CD4-positive, CD25-positive, alpha-beta regulatory T cell (primary cell): Measurements from ENCODE around the gene OR8B4. TPM values are rescaled to one million over a fixed set of nuclear protein-coding genes. Genes with fewer than 3 reads are reported as not detected.
A peak's percentile ranks its signal among the peaks of the same experiment; 100 is the strongest.

Experiments used
- ATAC-seq, 2 donors: fragments of 150-1000 bp; cut with Tn5 transposase; one replicate each; pipeline ENCODE4 v1.10.0; 2021; ENCODE audit warnings: low read depth in 2 of 2, moderate number of reproducible peaks in 2 of 2, moderate library complexity in 1 of 2
- DNase-seq, 3 donors: peaks; one replicate each; pipeline versions ENCODE4 v3.0.0 to v3.0.0-alpha.2; 2012 to 2022; ENCODE audit warnings: mixed read lengths in 1 of 3
- H3K27ac ChIP-seq: one replicate; pipeline ENCODE4 v1.7.0; 2013; ENCODE audit warnings: mild to moderate bottlenecking, low read length; ENCODE audit not compliant: insufficient read depth, poor library complexity, severe bottlenecking
- H3K27me3 ChIP-seq: one replicate; pipeline ENCODE4 v1.7.0; 2013; ENCODE audit warnings: low read length; ENCODE audit not compliant: control insufficient read depth, insufficient read depth
- H3K36me3 ChIP-seq: one replicate; pipeline ENCODE4 v1.7.0; 2013; ENCODE audit warnings: mild to moderate bottlenecking, low read length, moderate library complexity; ENCODE audit not compliant: control insufficient read depth, insufficient read depth
- H3K4me1 ChIP-seq: 2 replicates; pipeline ENCODE4 v1.7.0; 2013; ENCODE audit warnings: mild to moderate bottlenecking, low read length; ENCODE audit not compliant: insufficient read depth, control insufficient read depth, poor library complexity, severe bottlenecking
- H3K4me3 ChIP-seq: one replicate; pipeline ENCODE4 v1.7.0; 2013; ENCODE audit warnings: low read depth, mild to moderate bottlenecking, low read length, moderate library complexity
- H3K9me3 ChIP-seq, 2 experiments: 1 replicate in 1 of 2; 2 replicates in 1 of 2; pipeline ENCODE4 v1.7.0; 2013; ENCODE audit warnings: low read length in 2 of 2, mild to moderate bottlenecking in 1 of 2, moderate library complexity in 1 of 2; ENCODE audit not compliant: control insufficient read depth in 2 of 2
- H3K27ac Mint-ChIP-seq, 3 donors: one replicate each; pipeline ENCODE4 v1.8.0; 2020 to 2022; ENCODE audit warnings: mild to moderate bottlenecking in 3 of 3, mixed read lengths in 3 of 3, moderate library complexity in 2 of 3
- H3K27me3 Mint-ChIP-seq: one replicate; pipeline ENCODE4 v1.8.0; 2022; ENCODE audit warnings: mild to moderate bottlenecking, mixed read lengths
- H3K36me3 Mint-ChIP-seq: one replicate; pipeline ENCODE4 v1.8.0; 2020; ENCODE audit warnings: mixed read lengths
- H3K4me1 Mint-ChIP-seq, 4 donors: one replicate each; pipeline ENCODE4 v1.8.0; 2020 to 2022; ENCODE audit warnings: mixed read lengths in 4 of 4, mild to moderate bottlenecking in 1 of 4
- H3K4me3 Mint-ChIP-seq, 4 donors: one replicate each; pipeline ENCODE4 v1.8.0; 2020 to 2022; ENCODE audit warnings: mild to moderate bottlenecking in 4 of 4, mixed read lengths in 4 of 4, moderate library complexity in 3 of 4
- H3K9me3 Mint-ChIP-seq, 7 donors: one replicate each; pipeline ENCODE4 v1.8.0; 2020 to 2022; ENCODE audit warnings: mixed read lengths in 7 of 7, mild to moderate bottlenecking in 3 of 7, moderate library complexity in 2 of 7
- polyA plus RNA-seq, 4 donors: library from polyadenylated mRNA; unstranded; fragments of 300-500 nt; fragmentation: Illumina TruSeq; gene quantifications; one replicate each; pipeline ENCODE4 v1.2.3, GENCODE V29; 2021
- total RNA-seq: library from RNA; stranded (reverse); gene quantifications from one replicate; pipeline ENCODE4 v1.2.3, GENCODE V29; 2022

The OR8B4 gene
- total and polyA plus RNA-seq, 5 donors from 2014 or later, result not detected

DNA sequence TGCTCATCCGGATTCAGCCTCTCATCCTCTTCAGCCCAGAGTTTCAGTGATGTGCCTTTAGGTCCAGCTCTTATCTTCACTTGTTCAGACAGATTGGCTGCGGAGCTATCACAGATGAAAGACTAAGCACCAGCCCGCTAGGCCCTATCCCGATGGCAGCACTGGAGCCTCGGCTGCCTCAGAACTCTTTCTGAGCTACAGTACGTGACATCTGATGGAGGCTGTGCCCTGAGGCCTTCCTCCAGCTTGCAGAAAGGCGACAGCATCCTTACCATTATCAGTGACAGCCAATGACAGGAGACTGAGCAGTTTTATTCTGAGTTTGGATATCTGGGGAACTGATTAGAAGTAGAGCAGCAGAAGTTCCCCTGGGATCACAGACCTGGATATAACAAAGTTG is 16.8 kb upstream of the OR8B4 start:
- no peaks in the 10 kb centered on the region for H3K36me3 ChIP-seq
- DNase-seq (no peak), ATAC-seq (no peak)
- Mint-ChIP-seq H3K4me3 (no peak overlapping the region), H3K36me3 (no peaks in the 10 kb centered on the region), H3K27me3 (peaks cover 7% of the 10 kb centered on the region), H3K4me1 (no peaks in the 10 kb centered on the region), H3K27ac (no peak overlapping the region), H3K9me3 (peaks cover 0 to 5% (median 1%) of the 10 kb centered on the region in 7 donors)
- no peak overlapping the region for H3K27ac ChIP-seq
- no peaks in the 10 kb centered on the region for H3K27me3 ChIP-seq
- H3K4me3 ChIP-seq, result no peak overlapping the region
- no peaks in the 10 kb centered on the region for H3K4me1 ChIP-seq
- H3K9me3 ChIP-seq, result no peaks in the 10 kb centered on the region

DNA sequence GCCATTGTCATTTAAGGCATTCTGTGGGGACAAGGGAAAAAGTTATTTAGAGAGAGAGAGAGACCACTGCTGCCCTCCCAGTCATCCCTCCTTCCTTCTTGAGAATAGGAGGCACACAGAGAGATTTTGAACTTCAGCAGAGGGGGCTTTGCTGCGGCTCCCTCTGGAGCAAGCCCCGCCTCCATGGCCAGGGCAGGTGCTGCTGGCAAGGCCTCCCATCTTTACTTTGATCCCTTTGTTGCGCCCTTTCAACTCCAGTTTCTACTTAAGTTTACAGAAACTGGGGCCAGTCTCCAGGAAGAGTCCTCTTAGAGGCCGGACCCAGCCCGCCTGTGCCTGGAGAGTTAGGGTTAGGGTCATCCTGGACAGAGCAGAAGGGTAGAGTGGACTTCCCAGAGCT is 16.4 kb upstream of the OR8B4 start:
- Mint-ChIP-seq H3K27me3 (peaks cover 7% of the 10 kb centered on the region), H3K9me3 (peaks cover 0 to 5% (median 1%) of the 10 kb centered on the region in 7 donors), H3K36me3 (no peaks in the 10 kb centered on the region), H3K4me3 (no peak overlapping the region), H3K4me1 (no peaks in the 10 kb centered on the region), H3K27ac (no peak overlapping the region)
- Histone ChIP-seq H3K9me3 (no peaks in the 10 kb centered on the region), H3K4me1 (no peaks in the 10 kb centered on the region), H3K27me3 (no peaks in the 10 kb centered on the region), H3K4me3 (no peak overlapping the region), H3K27ac (no peak overlapping the region), H3K36me3 (no peaks in the 10 kb centered on the region)
- no peak for DNase-seq
- ATAC-seq, result no peak

DNA sequence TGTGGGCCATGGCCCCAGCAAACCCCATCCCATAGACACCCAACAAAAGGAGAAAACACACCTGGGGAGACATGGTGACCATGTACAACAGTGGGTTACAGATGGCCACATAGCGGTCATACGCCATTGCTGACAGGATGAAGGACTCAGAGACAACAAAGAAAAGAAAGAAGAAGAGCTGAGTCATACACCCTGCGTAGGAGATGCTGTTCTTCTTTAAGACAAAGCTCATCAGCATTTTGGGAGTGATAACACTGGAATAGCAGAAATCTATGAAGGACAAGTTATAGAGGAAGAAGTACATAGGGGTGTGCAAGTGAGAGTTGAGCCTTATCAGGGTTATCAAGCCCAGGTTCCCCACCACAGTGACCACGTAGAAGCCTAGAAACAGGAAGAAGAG is 15.9 kb upstream of the OR8B4 start:
- no peaks in the 10 kb centered on the region for H3K4me1 Mint-ChIP-seq
- ATAC-seq (no peak), DNase-seq (no peak)
- H3K4me3 Mint-ChIP-seq, result no peak overlapping the region
- H3K27me3 ChIP-seq, result no peaks in the 10 kb centered on the region
- no peak overlapping the region for H3K4me3 ChIP-seq
- no peaks in the 10 kb centered on the region for H3K9me3 ChIP-seq
- H3K9me3 Mint-ChIP-seq, result peaks cover 0 to 6% (median 1%) of the 10 kb centered on the region in 7 donors
- no peak overlapping the region for H3K27ac ChIP-seq
- no peaks in the 10 kb centered on the region for H3K36me3 ChIP-seq
- no peaks in the 10 kb centered on the region for H3K36me3 Mint-ChIP-seq
- no peaks in the 10 kb centered on the region for H3K4me1 ChIP-seq
- H3K27me3 Mint-ChIP-seq, result peaks cover 7% of the 10 kb centered on the region
- H3K27ac Mint-ChIP-seq, result no peak overlapping the region

DNA sequence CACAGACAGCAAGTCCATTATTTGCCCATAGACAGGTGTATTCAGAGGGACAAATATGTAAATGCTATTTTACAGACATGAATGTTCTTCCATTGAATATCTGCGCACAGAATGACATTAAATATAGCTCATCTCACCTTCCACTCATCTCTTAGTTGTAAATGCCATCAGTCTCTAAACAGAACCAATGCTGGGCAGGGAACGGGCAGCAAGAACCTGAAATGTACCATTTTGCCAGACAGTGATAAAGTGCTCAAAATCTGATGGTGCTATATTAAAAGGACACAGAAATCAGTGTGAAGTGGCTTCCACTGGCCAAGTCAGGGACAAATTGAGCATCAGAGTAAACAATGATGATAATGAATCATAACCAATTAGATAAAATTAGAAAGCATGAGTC is 10.0 kb upstream of the OR8B4 start:
- Histone ChIP-seq H3K27ac (no peak overlapping the region), H3K4me3 (no peak overlapping the region), H3K27me3 (no peaks in the 10 kb centered on the region), H3K36me3 (no peaks in the 10 kb centered on the region), H3K4me1 (no peaks in the 10 kb centered on the region), H3K9me3 (no peaks in the 10 kb centered on the region)
- peaks cover 2% of the 10 kb centered on the region for H3K27me3 Mint-ChIP-seq
- H3K36me3 Mint-ChIP-seq, result no peaks in the 10 kb centered on the region
- peaks cover 0 to 6% (median 2%) of the 10 kb centered on the region in 7 donors for H3K9me3 Mint-ChIP-seq
- H3K4me1 Mint-ChIP-seq, result no peaks in the 10 kb centered on the region
- ATAC-seq (no peak), DNase-seq (no peak)
- no peak overlapping the region for H3K27ac Mint-ChIP-seq
- H3K4me3 Mint-ChIP-seq, result no peak overlapping the region

DNA sequence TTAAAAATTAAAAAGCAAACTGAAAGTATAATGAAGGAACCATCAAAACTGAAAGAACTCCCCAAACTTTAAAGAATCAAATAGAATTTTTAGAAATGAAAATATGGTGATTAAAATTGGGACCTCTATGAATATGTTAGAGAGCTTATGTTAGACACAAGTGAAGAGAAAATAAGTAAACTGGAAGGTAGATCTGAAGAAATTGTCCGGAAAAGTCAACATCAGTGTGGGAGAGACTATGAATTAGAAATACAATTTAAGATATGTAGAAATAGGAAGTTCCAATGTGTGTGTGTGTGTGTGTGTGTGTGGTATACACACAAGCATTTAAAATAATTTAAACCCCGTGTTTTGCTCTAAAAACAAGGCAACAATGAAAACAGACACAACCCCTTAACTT is 4.9 kb upstream of the OR8B4 start:
- DNase-seq, result no peak
- H3K4me1 ChIP-seq, result no peaks in the 10 kb centered on the region
- Mint-ChIP-seq H3K36me3 (no peaks in the 10 kb centered on the region), H3K27me3 (peaks cover 4% of the 10 kb centered on the region), H3K4me1 (no peaks in the 10 kb centered on the region), H3K9me3 (peaks cover 0 to 7% (median 5%) of the 10 kb centered on the region in 7 donors), H3K27ac (no peak overlapping the region), H3K4me3 (no peak overlapping the region)
- H3K27me3 ChIP-seq, result no peaks in the 10 kb centered on the region
- H3K4me3 ChIP-seq, result no peak overlapping the region
- ATAC-seq, result no peak
- H3K9me3 ChIP-seq, result no peaks in the 10 kb centered on the region
- no peaks in the 10 kb centered on the region for H3K36me3 ChIP-seq
- H3K27ac ChIP-seq, result no peak overlapping the region

DNA sequence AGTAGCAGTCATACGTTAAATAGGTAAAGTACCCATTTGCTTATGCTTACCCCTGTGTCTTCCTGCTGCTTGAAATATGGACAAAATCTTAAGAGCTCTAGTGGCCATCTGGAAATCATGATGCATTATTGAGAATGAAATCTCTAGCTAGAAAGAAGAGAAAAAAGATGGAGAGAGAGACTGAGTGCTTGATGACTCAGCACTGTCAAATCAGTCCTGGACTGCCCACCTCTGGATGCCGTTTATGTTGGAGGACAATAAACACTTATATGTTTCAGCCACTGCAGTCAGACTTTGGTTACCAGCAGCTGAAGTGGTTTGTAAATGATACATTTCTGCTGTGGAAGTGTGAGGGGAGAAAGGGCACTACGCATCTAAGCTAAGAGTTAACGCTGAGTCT is 3.6 kb downstream of the OR8B4 start:
- Mint-ChIP-seq H3K9me3 (peaks cover 0 to 3% (median 0%) of the 10 kb centered on the region in 7 donors), H3K4me1 (no peaks in the 10 kb centered on the region), H3K27me3 (peaks cover 10% of the 10 kb centered on the region), H3K36me3 (no peaks in the 10 kb centered on the region), H3K27ac (no peak overlapping the region), H3K4me3 (no peak overlapping the region)
- Histone ChIP-seq H3K27ac (no peak overlapping the region), H3K9me3 (no peaks in the 10 kb centered on the region), H3K36me3 (no peaks in the 10 kb centered on the region), H3K4me1 (no peaks in the 10 kb centered on the region), H3K4me3 (no peak overlapping the region), H3K27me3 (no peaks in the 10 kb centered on the region)
- ATAC-seq (no peak), DNase-seq (no peak)

DNA sequence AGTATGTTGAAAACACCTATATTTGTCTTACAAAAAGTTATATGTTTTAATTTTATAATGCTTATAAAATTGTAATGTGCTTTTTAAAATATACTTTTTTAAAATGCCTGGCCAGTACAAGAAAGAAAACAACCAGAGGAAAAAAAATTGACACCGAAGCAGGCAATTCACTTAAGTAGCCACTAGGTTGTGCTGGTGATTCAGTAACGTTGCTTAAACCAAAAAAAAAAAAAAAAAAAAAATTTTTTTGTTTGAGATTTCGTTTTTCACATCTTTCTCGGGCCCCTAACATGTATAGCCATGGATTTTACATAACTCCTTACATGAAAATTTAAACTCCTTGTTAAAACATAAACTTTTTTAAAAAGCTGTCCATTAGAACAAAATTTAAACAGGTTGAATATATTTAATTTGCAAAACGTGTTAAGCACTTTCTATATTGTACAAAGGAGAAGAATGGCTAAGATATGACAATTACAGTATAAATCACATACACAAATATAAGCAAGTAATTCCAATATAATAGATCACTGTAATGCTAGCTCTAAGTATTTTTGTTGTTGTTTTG is 9.2 kb downstream of the OR8B4 start:
- peak in 1 of 3 donors; percentile 43 for DNase-seq

DNA sequence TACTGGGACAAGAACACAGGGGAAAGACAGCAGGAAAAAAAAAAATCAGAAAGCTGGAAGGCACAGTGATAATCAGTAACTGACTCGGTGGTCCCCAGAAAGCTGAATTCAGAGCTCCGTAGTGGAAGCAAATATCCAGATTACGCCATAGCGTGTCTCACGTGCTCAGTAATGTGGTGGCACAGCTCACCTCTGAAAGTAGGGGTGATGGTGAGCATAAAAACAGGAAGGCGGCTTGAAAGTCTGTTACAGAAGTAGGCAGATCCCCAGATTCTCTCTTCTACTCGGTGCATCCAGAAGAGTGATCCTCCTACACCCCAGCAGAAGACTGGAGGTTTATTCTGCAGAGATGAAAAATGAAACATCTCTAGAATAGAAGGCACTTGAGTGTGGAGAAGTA is 14.8 kb downstream of the OR8B4 start:
- Mint-ChIP-seq H3K4me3 (no peak overlapping the region), H3K9me3 (no peaks in the 10 kb centered on the region), H3K27me3 (no peaks in the 10 kb centered on the region), H3K36me3 (no peaks in the 10 kb centered on the region), H3K27ac (no peak overlapping the region), H3K4me1 (peaks cover 0 to 4% (median 0%) of the 10 kb centered on the region in 4 donors)
- H3K27me3 ChIP-seq, result no peaks in the 10 kb centered on the region
- H3K36me3 ChIP-seq, result no peaks in the 10 kb centered on the region
- no peak overlapping the region for H3K27ac ChIP-seq
- DNase-seq (no peak), ATAC-seq (no peak)
- H3K4me3 ChIP-seq, result no peak overlapping the region
- H3K9me3 ChIP-seq, result no peaks in the 10 kb centered on the region
- H3K4me1 ChIP-seq, result no peaks in the 10 kb centered on the region

More for the DNA sequence above, 9.2 kb downstream of the OR8B4 start:
- H3K4me3 ChIP-seq, result no peak overlapping the region
- H3K4me1 Mint-ChIP-seq, result no peaks in the 10 kb centered on the region
- H3K4me3 Mint-ChIP-seq, result no peak overlapping the region
- no peaks in the 10 kb centered on the region for H3K36me3 Mint-ChIP-seq
- no peak overlapping the region for H3K27ac Mint-ChIP-seq
- H3K36me3 ChIP-seq, result no peaks in the 10 kb centered on the region
- H3K27me3 Mint-ChIP-seq, result no peaks in the 10 kb centered on the region
- H3K27ac ChIP-seq, result no peak overlapping the region
- H3K9me3 ChIP-seq, result no peaks in the 10 kb centered on the region
- no peak for ATAC-seq
- H3K9me3 Mint-ChIP-seq, result no peaks in the 10 kb centered on the region
- H3K27me3 ChIP-seq, result no peaks in the 10 kb centered on the region
- H3K4me1 ChIP-seq, result no peaks in the 10 kb centered on the region
